Left lung (tissue), 10 donors: ENCODE measurements around the gene FXYD5. TPM values are rescaled to one million over a fixed set of nuclear protein-coding genes. Genes with fewer than 3 reads are reported as not detected.

Experiments used
- ATAC-seq: fragments of 200-7000 bp; cut with Tn5 transposase; one replicate; pipeline ENCODE4 v1.9.1; 2020; ENCODE audit warnings: moderate library complexity
- DNase-seq, 4 donors: peaks; one replicate each; pipeline ENCODE4 v3.0.0-alpha.2; 2013 to 2020
- H3K27ac ChIP-seq, 2 donors: fragments of 200-600 bp; sonication (generic) in 1 of 2; one replicate each; pipeline versions ENCODE4 v1.5.0 to v1.8.0; 2020 to 2021
- H3K27me3 ChIP-seq, 2 donors: fragments of 200-600 bp; sonication (generic) in 1 of 2; one replicate each; pipeline versions ENCODE4 v1.5.0 to v1.8.0; 2020 to 2021
- H3K36me3 ChIP-seq, 2 donors: fragments of 200-600 bp; sonication (generic) in 1 of 2; one replicate each; pipeline versions ENCODE4 v1.5.0 to v1.8.0; 2020 to 2021
- H3K4me1 ChIP-seq, 2 donors: fragments of 200-600 bp; one replicate each; pipeline ENCODE4 v1.8.0; 2021
- H3K4me3 ChIP-seq, 2 donors: fragments of 200-600 bp; sonication (generic) in 1 of 2; one replicate each; pipeline versions ENCODE4 v1.5.0 to v1.8.0; 2020 to 2021; ENCODE audit warnings: mild to moderate bottlenecking in 1 of 2
- H3K9me3 ChIP-seq, 2 donors: fragments of 200-600 bp; sonication (generic) in 1 of 2; one replicate each; pipeline versions ENCODE4 v1.5.0 to v1.8.0; 2020 to 2021
- CTCF ChIP-seq, 2 donors: fragments of 200-600 bp; sonication (generic) in 1 of 2; IDR thresholded peaks; one replicate each; pipeline versions ENCODE4 v1.5.0 to v1.8.0; 2021; ENCODE audit warnings: antibody characterized with exemption in 2 of 2
- intact Hi-C, 2 donors: fragments of 100-400 bp; cut with DNase I; formaldehyde crosslinking; loops; one replicate each; pipeline versions ENCODE4 v1.11.2 to v1.14.2; 2022
- polyA plus RNA-seq, 6 donors: library from polyadenylated mRNA; unstranded; fragments of 120-200 nt; gene quantifications; one replicate each; pipeline ENCODE4 v1.2.1, GENCODE V29; 2013; ENCODE audit not compliant: insufficient read length in 6 of 6
- total RNA-seq, 2 donors: library from RNA; stranded (reverse); fragmentation: NEBNext Ultra II Directional; extraction: Animal tissue kit (Norgen Biotek cat#: 25700); gene quantifications; one replicate each; pipeline ENCODE4 v1.2.1, GENCODE V29; 2021
- donor health status: DM: no; HTN: yes; CAD: no.
- donor health status: DM: no; HTN: no; CAD: no.

Gene FXYD5
- total and polyA plus RNA-seq, 8 donors: 29.0 to 123 (median 31.5) TPM

- DNase-seq (no peak), ATAC-seq (no peak)
- peaks cover 0 to 10% of the 10 kb centered on the region in 2 donors for H3K27me3 ChIP-seq
- H3K36me3 ChIP-seq: no peaks in the 10 kb centered on the region
- no peaks in the 10 kb centered on the region for H3K9me3 ChIP-seq
- no peak overlapping the region for H3K4me3 ChIP-seq
- intact Hi-C loops: no loop called here
- H3K27ac ChIP-seq: no peak overlapping the region
- no peak for TF ChIP-seq CTCF (IDR thresholded peaks at IDR 0.05)
- peaks cover 0 to 18% of the 10 kb centered on the region in 2 donors for H3K4me1 ChIP-seq
Observed at GRCh38 chr19:35110974-35111373, 43.6 kb upstream of the FXYD5 start.

GRCh38 chr19:35112995-35113688 lies 41.4 kb upstream of the FXYD5 start:
- Histone ChIP-seq H3K4me3 (no peak overlapping the region), H3K36me3 (no peaks in the 10 kb centered on the region), H3K9me3 (no peaks in the 10 kb centered on the region), H3K27ac (no peak overlapping the region), H3K27me3 (peaks cover 0 to 10% of the 10 kb centered on the region in 2 donors), H3K4me1 (peaks cover 0 to 18% of the 10 kb centered on the region in 2 donors)
- DNase-seq: no peak
- TF ChIP-seq CTCF (IDR thresholded peaks at IDR 0.05): no peak
- intact Hi-C loops: no loop called here
- no peak for ATAC-seq

GRCh38 chr19:35114353-35115176 lies 40.0 kb upstream of the FXYD5 start:
- H3K36me3 ChIP-seq: no peaks in the 10 kb centered on the region
- no peaks in the 10 kb centered on the region for H3K9me3 ChIP-seq
- peaks cover 0 to 4% of the 10 kb centered on the region in 2 donors for H3K27me3 ChIP-seq
- H3K4me3 ChIP-seq: peak overlapping the region; percentile 10 to 41
- peak; percentile 92 to 97 for TF ChIP-seq CTCF (IDR thresholded peaks at IDR 0.05)
- ATAC-seq (peak; percentile 71), DNase-seq (peak; percentile 56 to 86 (median 84))
- H3K4me1 ChIP-seq: peaks cover 0 to 18% of the 10 kb centered on the region in 2 donors
- intact Hi-C loops: no loop called here
- peak overlapping the region; percentile 45 to 53 for H3K27ac ChIP-seq

- ATAC-seq: peak; percentile 6
Observed at GRCh38 chr19:35115177-35115951, 39.2 kb upstream of the FXYD5 start, which contains the start of gene FXYD3. FXYD3 (plus strand) TSS chr19:35115823; CDS start chr19:35119377, 3,554 bp downstream.

More at GRCh38 chr19:35115177-35115951, 39.2 kb upstream of the FXYD5 start, which contains the start of gene FXYD3:
- Histone ChIP-seq H3K27me3 (no peaks in the 10 kb centered on the region), H3K36me3 (no peaks in the 10 kb centered on the region), H3K9me3 (no peaks in the 10 kb centered on the region), H3K4me1 (peaks cover 0 to 25% of the 10 kb centered on the region in 2 donors), H3K27ac (peak within 1 kb of the TSS; percentile 53), H3K4me3 (peak within 1 kb of the TSS; percentile 24 to 41)
- intact Hi-C loops: no loop called here
- TF ChIP-seq CTCF (IDR thresholded peaks at IDR 0.05): no peak
- no peak for DNase-seq
